ENCODE results near the gene SEPTIN5. TPM values are rescaled to one million over a fixed set of nuclear protein-coding genes. Genes with fewer than 3 reads are reported as not detected.

The SEPTIN5 gene
- total and polyA plus RNA-seq, 5 donors from 2014 or later: 5.2 TPM; not detected in 4

- no peak for ATAC-seq (ENCODE audit: low read depth in 2 of 2)
- H3K4me3 Mint-ChIP-seq: peak overlapping the region in 1 of 4 donors; percentile 27
Measured at GRCh38 chr22:19728836-19729235, 14.5 kb downstream of the SEPTIN5 start.

DNA sequence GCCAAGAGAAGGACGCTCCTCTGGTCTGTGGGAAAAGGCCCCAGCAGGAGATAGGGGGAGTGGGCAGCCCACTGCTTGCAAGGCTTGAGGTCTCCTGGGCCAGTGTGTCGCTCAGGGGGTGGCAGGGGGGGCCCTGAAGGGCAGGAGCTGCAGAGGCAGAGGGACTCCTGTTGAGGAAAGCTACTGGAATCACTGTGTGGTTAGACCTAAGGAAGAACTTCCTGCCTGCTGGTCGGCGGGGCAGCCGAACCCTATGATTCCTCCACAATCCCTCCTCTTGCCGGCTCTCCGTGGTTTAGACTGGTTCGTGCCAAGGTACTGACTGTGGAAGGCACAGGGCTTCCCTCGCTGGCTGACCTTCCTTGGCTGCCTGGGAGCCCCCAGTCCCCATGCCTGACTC, 15.2 kb downstream of the SEPTIN5 start:
- Mint-ChIP-seq H3K27me3 (peaks cover 13% of the 10 kb centered on the region), H3K36me3 (no peaks in the 10 kb centered on the region), H3K27ac (no peak overlapping the region), H3K9me3 (no peaks in the 10 kb centered on the region), H3K4me3 (no peak overlapping the region), H3K4me1 (peaks cover 0 to 11% (median 3%) of the 10 kb centered on the region in 4 donors)
- Histone ChIP-seq H3K4me1 (ENCODE audit: control insufficient read depth, insufficient read depth, low read length, poor library complexity, severe bottlenecking) (peaks cover 12% of the 10 kb centered on the region), H3K36me3 (ENCODE audit: control insufficient read depth, insufficient read depth, low read length) (no peaks in the 10 kb centered on the region), H3K9me3 (ENCODE audit: control insufficient read depth in 2 of 2, low read length in 2 of 2) (no peaks in the 10 kb centered on the region), H3K4me3 (ENCODE audit: low read depth, low read length) (no peak overlapping the region), H3K27ac (ENCODE audit: insufficient read depth, low read length, poor library complexity, severe bottlenecking) (no peak overlapping the region), H3K27me3 (ENCODE audit: control insufficient read depth, insufficient read depth, low read length) (peaks cover 5% of the 10 kb centered on the region)
- DNase-seq (no peak), ATAC-seq (ENCODE audit: low read depth in 2 of 2) (no peak)

More at GRCh38 chr22:19728836-19729235, 14.5 kb downstream of the SEPTIN5 start:
- peaks cover 0 to 12% (median 3%) of the 10 kb centered on the region in 4 donors for H3K4me1 Mint-ChIP-seq
- no peak overlapping the region for H3K27ac Mint-ChIP-seq
- H3K36me3 ChIP-seq (ENCODE audit: control insufficient read depth, insufficient read depth, low read length): no peaks in the 10 kb centered on the region
- no peaks in the 10 kb centered on the region for H3K36me3 Mint-ChIP-seq
- no peaks in the 10 kb centered on the region for H3K9me3 ChIP-seq (ENCODE audit: control insufficient read depth in 2 of 2, low read length in 2 of 2)
- H3K9me3 Mint-ChIP-seq: no peaks in the 10 kb centered on the region
- H3K4me3 ChIP-seq (ENCODE audit: low read depth, low read length): no peak overlapping the region
- peaks cover 17% of the 10 kb centered on the region for H3K4me1 ChIP-seq (ENCODE audit: control insufficient read depth, insufficient read depth, low read length, poor library complexity, severe bottlenecking)
- H3K27ac ChIP-seq (ENCODE audit: insufficient read depth, low read length, poor library complexity, severe bottlenecking): no peak overlapping the region
- H3K27me3 ChIP-seq (ENCODE audit: control insufficient read depth, insufficient read depth, low read length): peaks cover 5% of the 10 kb centered on the region
- DNase-seq: no peak
- peaks cover 14% of the 10 kb centered on the region for H3K27me3 Mint-ChIP-seq

GRCh38 chr22:19730198-19730597, 15.9 kb downstream of the SEPTIN5 start:
- H3K4me1 ChIP-seq (ENCODE audit: control insufficient read depth, insufficient read depth, low read length, poor library complexity, severe bottlenecking): peaks cover 11% of the 10 kb centered on the region
- H3K9me3 ChIP-seq (ENCODE audit: control insufficient read depth in 2 of 2, low read length in 2 of 2): no peaks in the 10 kb centered on the region
- H3K27ac ChIP-seq (ENCODE audit: insufficient read depth, low read length, poor library complexity, severe bottlenecking): no peak overlapping the region
- H3K4me3 Mint-ChIP-seq: peak overlapping the region in 1 of 4 donors; percentile 52
- H3K36me3 ChIP-seq (ENCODE audit: control insufficient read depth, insufficient read depth, low read length): no peaks in the 10 kb centered on the region
- ATAC-seq (ENCODE audit: low read depth in 2 of 2) (no peak), DNase-seq (no peak)
- peaks cover 0 to 6% (median 2%) of the 10 kb centered on the region in 4 donors for H3K4me1 Mint-ChIP-seq
- no peaks in the 10 kb centered on the region for H3K9me3 Mint-ChIP-seq
- no peak overlapping the region for H3K4me3 ChIP-seq (ENCODE audit: low read depth, low read length)
- peaks cover 8% of the 10 kb centered on the region for H3K27me3 Mint-ChIP-seq
- H3K36me3 Mint-ChIP-seq: no peaks in the 10 kb centered on the region
- no peaks in the 10 kb centered on the region for H3K27me3 ChIP-seq (ENCODE audit: control insufficient read depth, insufficient read depth, low read length)
- H3K27ac Mint-ChIP-seq: no peak overlapping the region

DNA sequence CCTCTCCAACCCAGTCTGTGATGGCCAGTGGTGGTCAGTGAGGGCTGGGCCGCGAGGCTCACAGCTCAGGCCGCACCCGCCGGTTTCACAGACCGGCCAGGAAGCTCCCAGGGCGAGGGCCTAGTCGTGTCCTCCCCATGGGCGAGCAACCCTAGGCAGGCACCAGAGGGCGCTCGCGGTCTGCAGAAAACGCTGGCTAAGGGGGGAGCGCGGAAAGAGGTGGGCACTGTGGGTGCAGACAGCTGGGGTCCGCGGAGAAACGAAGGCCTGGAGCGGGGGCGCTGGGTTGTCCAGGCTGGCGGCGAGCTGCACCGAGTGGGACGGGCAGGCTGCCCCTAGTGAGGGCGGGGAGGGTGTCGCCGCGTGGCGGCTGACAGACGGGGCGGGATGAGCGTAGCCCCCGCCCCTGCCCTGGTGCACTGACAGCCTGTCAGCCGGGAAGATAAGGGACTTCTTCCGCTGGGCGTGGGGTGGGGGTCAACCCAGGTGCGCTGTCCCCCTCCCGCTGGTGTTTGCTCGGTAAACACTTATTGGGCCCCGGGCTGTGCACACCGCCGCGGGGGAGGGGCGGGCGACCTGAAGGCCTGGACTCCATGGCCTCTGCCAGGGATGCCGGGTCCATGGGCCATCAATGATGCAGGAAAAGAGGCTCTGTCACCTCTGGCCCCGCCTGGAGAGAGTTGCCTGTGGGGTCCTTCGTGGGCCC, 16.5 kb downstream of the SEPTIN5 start:
- Mint-ChIP-seq H3K36me3 (no peaks in the 10 kb centered on the region), H3K27ac (peak overlapping the region in 1 of 3 donors; percentile 51), H3K9me3 (no peaks in the 10 kb centered on the region), H3K4me3 (peak overlapping the region; percentile 52 to 89 (median 85)), H3K27me3 (peaks cover 8% of the 10 kb centered on the region), H3K4me1 (peaks cover 0 to 6% (median 1%) of the 10 kb centered on the region in 4 donors)
- peak; percentile 71 to 86 for ATAC-seq (ENCODE audit: low read depth in 2 of 2)
- Histone ChIP-seq H3K4me1 (ENCODE audit: control insufficient read depth, insufficient read depth, low read length, poor library complexity, severe bottlenecking) (peaks cover 11% of the 10 kb centered on the region), H3K9me3 (ENCODE audit: control insufficient read depth in 2 of 2, low read length in 2 of 2) (no peaks in the 10 kb centered on the region), H3K27ac (ENCODE audit: insufficient read depth, low read length, poor library complexity, severe bottlenecking) (no peak overlapping the region), H3K4me3 (ENCODE audit: low read depth, low read length) (no peak overlapping the region), H3K27me3 (ENCODE audit: control insufficient read depth, insufficient read depth, low read length) (no peaks in the 10 kb centered on the region), H3K36me3 (ENCODE audit: control insufficient read depth, insufficient read depth, low read length) (no peaks in the 10 kb centered on the region)
- peak; percentile 72 to 81 (median 73) for DNase-seq

DNA sequence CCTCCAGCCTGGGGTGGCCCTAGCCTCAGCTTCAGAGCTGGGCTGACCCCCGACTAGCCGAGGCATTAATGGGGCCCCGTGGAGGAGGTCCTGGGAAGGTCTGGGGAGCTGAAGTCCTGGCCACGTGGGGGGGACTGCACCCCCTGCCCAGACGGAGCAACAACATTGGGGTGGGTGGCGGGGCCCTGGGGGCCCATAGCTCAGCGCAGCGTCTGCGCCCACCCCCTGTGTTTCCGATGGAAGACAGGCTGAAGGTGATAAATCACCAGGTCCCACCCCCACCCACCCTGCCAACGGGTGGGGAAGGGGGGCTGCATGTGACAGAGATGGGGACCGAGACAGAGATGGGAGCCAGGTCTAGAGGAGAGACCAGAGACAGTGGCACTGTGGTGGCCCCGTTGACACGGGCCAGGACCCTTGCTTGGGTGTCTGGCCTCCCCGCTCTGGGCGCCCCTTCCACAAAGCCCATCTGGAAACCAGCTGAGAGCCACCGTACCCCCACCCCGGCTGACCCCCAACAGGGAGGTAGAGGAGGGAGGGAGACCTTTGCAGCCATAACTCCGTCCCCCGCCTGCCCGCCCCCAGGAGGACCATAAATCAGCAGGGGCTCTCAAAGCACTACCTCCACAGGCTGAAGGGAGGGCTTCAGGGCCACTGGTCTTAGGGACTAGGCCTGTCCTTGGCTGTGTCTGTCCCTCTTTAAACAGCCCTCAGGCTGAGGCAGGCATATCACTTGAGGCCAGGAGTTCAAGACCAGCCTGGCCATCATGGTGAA, 17.2 kb downstream of the SEPTIN5 start:
- no peaks in the 10 kb centered on the region for H3K9me3 Mint-ChIP-seq
- Histone ChIP-seq H3K4me1 (ENCODE audit: control insufficient read depth, insufficient read depth, low read length, poor library complexity, severe bottlenecking) (peaks cover 11% of the 10 kb centered on the region), H3K4me3 (ENCODE audit: low read depth, low read length) (no peak overlapping the region), H3K27ac (ENCODE audit: insufficient read depth, low read length, poor library complexity, severe bottlenecking) (no peak overlapping the region), H3K27me3 (ENCODE audit: control insufficient read depth, insufficient read depth, low read length) (no peaks in the 10 kb centered on the region), H3K9me3 (ENCODE audit: control insufficient read depth in 2 of 2, low read length in 2 of 2) (no peaks in the 10 kb centered on the region), H3K36me3 (ENCODE audit: control insufficient read depth, insufficient read depth, low read length) (no peaks in the 10 kb centered on the region)
- H3K4me1 Mint-ChIP-seq: peaks cover 0 to 6% (median 1%) of the 10 kb centered on the region in 4 donors
- ATAC-seq (ENCODE audit: low read depth in 2 of 2): no peak
- H3K27me3 Mint-ChIP-seq: peaks cover 8% of the 10 kb centered on the region
- no peak overlapping the region for H3K4me3 Mint-ChIP-seq
- no peaks in the 10 kb centered on the region for H3K36me3 Mint-ChIP-seq
- no peak overlapping the region for H3K27ac Mint-ChIP-seq
- no peak for DNase-seq

- H3K27me3 Mint-ChIP-seq: peaks cover 8% of the 10 kb centered on the region
- Histone ChIP-seq H3K27me3 (ENCODE audit: control insufficient read depth, insufficient read depth, low read length) (no peaks in the 10 kb centered on the region), H3K9me3 (ENCODE audit: control insufficient read depth in 2 of 2, low read length in 2 of 2) (no peaks in the 10 kb centered on the region), H3K4me3 (ENCODE audit: low read depth, low read length) (no peak overlapping the region), H3K36me3 (ENCODE audit: control insufficient read depth, insufficient read depth, low read length) (no peaks in the 10 kb centered on the region), H3K27ac (ENCODE audit: insufficient read depth, low read length, poor library complexity, severe bottlenecking) (no peak overlapping the region), H3K4me1 (ENCODE audit: control insufficient read depth, insufficient read depth, low read length, poor library complexity, severe bottlenecking) (peaks cover 11% of the 10 kb centered on the region)
- no peaks in the 10 kb centered on the region for H3K9me3 Mint-ChIP-seq
- H3K4me1 Mint-ChIP-seq: peaks cover 0 to 6% (median 1%) of the 10 kb centered on the region in 4 donors
- no peak overlapping the region for H3K4me3 Mint-ChIP-seq
- no peak overlapping the region for H3K27ac Mint-ChIP-seq
- H3K36me3 Mint-ChIP-seq: no peaks in the 10 kb centered on the region
- ATAC-seq (ENCODE audit: low read depth in 2 of 2) (no peak), DNase-seq (no peak)
Measured at GRCh38 chr22:19732403-19733113, 18.3 kb downstream of the SEPTIN5 start.

GRCh38 chr22:19733755-19734154, 19.5 kb downstream of the SEPTIN5 start:
- H3K27me3 ChIP-seq (ENCODE audit: control insufficient read depth, insufficient read depth, low read length): no peaks in the 10 kb centered on the region
- ATAC-seq (ENCODE audit: low read depth in 2 of 2) (no peak), DNase-seq (no peak)
- peaks cover 4% of the 10 kb centered on the region for H3K27me3 Mint-ChIP-seq
- no peaks in the 10 kb centered on the region for H3K9me3 Mint-ChIP-seq
- peaks cover 0 to 6% (median 1%) of the 10 kb centered on the region in 4 donors for H3K4me1 Mint-ChIP-seq
- no peaks in the 10 kb centered on the region for H3K9me3 ChIP-seq (ENCODE audit: control insufficient read depth in 2 of 2, low read length in 2 of 2)
- H3K4me1 ChIP-seq (ENCODE audit: control insufficient read depth, insufficient read depth, low read length, poor library complexity, severe bottlenecking): peaks cover 11% of the 10 kb centered on the region
- H3K36me3 ChIP-seq (ENCODE audit: control insufficient read depth, insufficient read depth, low read length): no peaks in the 10 kb centered on the region
- H3K27ac ChIP-seq (ENCODE audit: insufficient read depth, low read length, poor library complexity, severe bottlenecking): no peak overlapping the region
- H3K4me3 Mint-ChIP-seq: no peak overlapping the region
- no peak overlapping the region for H3K27ac Mint-ChIP-seq
- no peak overlapping the region for H3K4me3 ChIP-seq (ENCODE audit: low read depth, low read length)
- H3K36me3 Mint-ChIP-seq: no peaks in the 10 kb centered on the region
